Upper lobe of left lung (tissue), 6 donors: ENCODE data around the gene PI4K2A. TPM values are rescaled to one million over a fixed set of nuclear protein-coding genes. Genes with fewer than 3 reads are reported as not detected.
A peak's percentile ranks its signal among the peaks of the same experiment; 100 is the strongest.

Experiments
- ATAC-seq, 2 donors: fragments of 200-7000 bp; cut with Tn5 transposase; one replicate each; pipeline ENCODE4 v1.9.1; 2022; ENCODE audit warnings: mild to moderate bottlenecking in 2 of 2, moderate library complexity in 2 of 2; ENCODE audit not compliant: low FRiP score in 2 of 2
- DNase-seq, 2 donors: peaks; one replicate each; pipeline ENCODE4 v3.0.0-alpha.2; 2019 to 2020
- H3K27ac ChIP-seq, 4 donors: fragments of 200-600 bp; sonication (generic); one replicate each; pipeline ENCODE4 v1.5.1; 2016 to 2019
- H3K27me3 ChIP-seq, 4 donors: fragments of 200-600 bp; sonication (generic); one replicate each; pipeline ENCODE4 v1.5.1; 2017 to 2019
- H3K36me3 ChIP-seq, 4 donors: fragments of 200-600 bp; sonication (generic); one replicate each; pipeline ENCODE4 v1.5.1; 2016 to 2019
- H3K4me1 ChIP-seq, 4 donors: fragments of 200-600 bp; sonication (generic); one replicate each; pipeline ENCODE4 v1.5.1; 2018 to 2019
- H3K4me3 ChIP-seq, 4 donors: fragments of 200-600 bp; sonication (generic); one replicate each; pipeline ENCODE4 v1.5.1; 2017 to 2019; ENCODE audit warnings: mild to moderate bottlenecking in 2 of 4, moderate library complexity in 1 of 4
- H3K9me3 ChIP-seq, 4 donors: fragments of 200-600 bp; sonication (generic); one replicate each; pipeline ENCODE4 v1.5.1; 2018 to 2019
- CTCF ChIP-seq, 6 experiments: fragments of 450-650 bp in 4 of 6; fragments of 200-600 bp in 2 of 6; sonication (generic) in 2 of 6; IDR thresholded peaks; one replicate each; pipeline ENCODE4 v1.5.1; 2016 to 2019; ENCODE audit warnings: antibody characterized with exemption in 6 of 6
- EP300 ChIP-seq, 4 donors: sonication (generic); formaldehyde crosslinking; IDR thresholded peaks; one replicate each; pipeline ENCODE4 v1.5.1; 2017; ENCODE audit warnings: antibody characterized with exemption in 4 of 4, control low read depth in 2 of 4
- POLR2A ChIP-seq, 4 donors: fragments of 450-650 bp; IDR thresholded peaks; one replicate each; pipeline ENCODE4 v1.5.1; 2016 to 2017; ENCODE audit warnings: antibody characterized with exemption in 4 of 4, mild to moderate bottlenecking in 2 of 4
- POLR2AphosphoS5 ChIP-seq, 2 donors: sonication (generic); formaldehyde crosslinking; IDR thresholded peaks; one replicate each; pipeline ENCODE4 v1.5.1; 2017; ENCODE audit warnings: antibody characterized with exemption in 2 of 2
- WGBS, 2 donors: methylation state at CpG; one replicate each; pipeline ENCODE4 v1.1.5; 2017 to 2018; 5-methylcytosine and 5-hydroxymethylcytosine counted together
- total RNA-seq, 6 donors: library from RNA; depleted of rRNA in 4 of 6; stranded (reverse); fragments of >200 nt in 4 of 6; gene quantifications; one replicate each; pipeline versions ENCODE4 v1.1.0 to v1.2.1, GENCODE V29; 2016 to 2021
- donor health status: DM: no; HTN: no; CAD: no; lungs with moderate emphysema.
- donor health status: DM: no; HTN: yes; CAD: no; lungs with severe emphysema.

PI4K2A gene
- 10 to 100 TPM; 22.0 to 34.4 (median 28.6) TPM for total RNA-seq

- H3K4me3 ChIP-seq, result peak within 1 kb of the TSS; percentile 67 to 96 (median 83)
- peak; percentile 99 to 100 for ATAC-seq
- H3K36me3 ChIP-seq, result peaks cover 0 to 14% (median 8%) of the 10 kb centered on the region in 4 donors
- H3K4me1 ChIP-seq, result peaks cover 16 to 23% (median 19%) of the 10 kb centered on the region in 4 donors
- H3K27me3 ChIP-seq, result no peaks in the 10 kb centered on the region
- TF ChIP-seq CTCF (IDR thresholded peaks at IDR 0.05) (peak in 2 of 6 experiments; percentile 14 to 16), EP300 (IDR thresholded peaks at IDR 0.05) (no peak), POLR2A (IDR thresholded peaks at IDR 0.05) (peak in 3 of 4 donors; percentile 74 to 96 (median 93)), POLR2AphosphoS5 (IDR thresholded peaks at IDR 0.05) (peak; percentile 37 to 80)
- 4 to 7% methylated on average over 15 to 24 of the region's 54 CpGs for WGBS, 2 donors
- DNase-seq, result peak; percentile 98 to 99
- peak within 1 kb of the TSS; percentile 82 to 89 (median 88) for H3K27ac ChIP-seq
- no peaks in the 10 kb centered on the region for H3K9me3 ChIP-seq
Measured at GRCh38 chr10:97640174-97640867, at the start of gene PI4K2A. Gene PI4K2A (plus strand): TSS chr10:97640671. CDS start chr10:97640743, 72 bp downstream.

GRCh38 chr10:97590748-97591495, 49.5 kb upstream of the PI4K2A start:
- 64 to 74% methylated on average over 4 to 5 of the region's 5 CpGs for WGBS, 2 donors
- H3K9me3 ChIP-seq, result no peaks in the 10 kb centered on the region
- no peak overlapping the region for H3K4me3 ChIP-seq
- no peak for ATAC-seq
- DNase-seq, result no peak
- H3K27me3 ChIP-seq, result no peaks in the 10 kb centered on the region
- H3K36me3 ChIP-seq, result no peaks in the 10 kb centered on the region
- no peak overlapping the region for H3K27ac ChIP-seq
- H3K4me1 ChIP-seq, result peaks cover 0 to 9% (median 0%) of the 10 kb centered on the region in 4 donors
- TF ChIP-seq POLR2A (IDR thresholded peaks at IDR 0.05), result no peak
- TF ChIP-seq POLR2AphosphoS5 (IDR thresholded peaks at IDR 0.05), result no peak
- TF ChIP-seq CTCF (IDR thresholded peaks at IDR 0.05), result no peak
- no peak for TF ChIP-seq EP300 (IDR thresholded peaks at IDR 0.05)

- no peaks in the 10 kb centered on the region for H3K9me3 ChIP-seq
- DNase-seq (no peak), ATAC-seq (no peak)
- 68 to 77% methylated on average over 4 of the region's 4 CpGs for WGBS, 2 donors
- H3K27ac ChIP-seq, result peak overlapping the region in 1 of 4 donors; percentile 1
- no peaks in the 10 kb centered on the region for H3K36me3 ChIP-seq
- peaks cover 4 to 15% (median 13%) of the 10 kb centered on the region in 4 donors for H3K4me1 ChIP-seq
- no peak overlapping the region for H3K4me3 ChIP-seq
- no peaks in the 10 kb centered on the region for H3K27me3 ChIP-seq
- TF ChIP-seq EP300 (IDR thresholded peaks at IDR 0.05) (no peak), POLR2AphosphoS5 (IDR thresholded peaks at IDR 0.05) (no peak), POLR2A (IDR thresholded peaks at IDR 0.05) (no peak), CTCF (IDR thresholded peaks at IDR 0.05) (no peak)
Measured at GRCh38 chr10:97593421-97593820, 47.0 kb upstream of the PI4K2A start.

GRCh38 chr10:97596101-97597082, 44.1 kb upstream of the PI4K2A start:
- DNase-seq (peak in 1 of 2 donors; percentile 29), ATAC-seq (peak; percentile 76 to 90)
- Histone ChIP-seq H3K27ac (peak overlapping the region; percentile 56 to 84 (median 70)), H3K27me3 (no peaks in the 10 kb centered on the region), H3K4me1 (peaks cover 4 to 15% (median 13%) of the 10 kb centered on the region in 4 donors), H3K9me3 (no peaks in the 10 kb centered on the region), H3K36me3 (no peaks in the 10 kb centered on the region), H3K4me3 (no peak overlapping the region)
- 60 to 65% methylated on average over 10 of the region's 10 CpGs for WGBS, 2 donors
- TF ChIP-seq CTCF (IDR thresholded peaks at IDR 0.05) (no peak), POLR2AphosphoS5 (IDR thresholded peaks at IDR 0.05) (peak; percentile 24 to 68), POLR2A (IDR thresholded peaks at IDR 0.05) (no peak), EP300 (IDR thresholded peaks at IDR 0.05) (peak in 2 of 4 donors; percentile 45 to 56)
